ENCODE results near the gene DYSF.

The DYSF gene

GRCh38 chr2:71634567-71634966 is 181.2 kb downstream of the DYSF start:
- H3K4me1 ChIP-seq (ENCODE audit: control insufficient read depth, insufficient read depth, low read length) = no peaks in the 10 kb centered on the region
- H3K9me3 ChIP-seq (ENCODE audit: control insufficient read depth, insufficient read depth, low read depth, low read length) = no peaks in the 10 kb centered on the region
- ChIA-PET POLR2A (no interaction called here), CTCF (interaction anchor here (0.7 kb wide), 1 partner anchor 266 kb away, joined by 3 read pairs; no protein-coding TSS in a partner anchor)
- H3K27ac ChIP-seq (ENCODE audit: extremely low read depth, low read depth, low read length) = no peak overlapping the region
- no peak overlapping the region for H3K4me3 ChIP-seq (ENCODE audit: low read depth, low read length)
- no peaks in the 10 kb centered on the region for H3K36me3 ChIP-seq (ENCODE audit: control insufficient read depth in 2 of 2, insufficient read depth in 1 of 2, low read length in 2 of 2)
- TF ChIP-seq ZNF433 (tag by site-specific recombination; IDR thresholded peaks at IDR 0.05; ENCODE audit: low read depth) (no peak), ZNF114 (tag by site-specific recombination; IDR thresholded peaks at IDR 0.05) (no peak), ZNF138 (tag by site-specific recombination; IDR thresholded peaks at IDR 0.05; ENCODE audit: borderline replicate concordance) (no peak), PRDM10 (tag by site-specific recombination; IDR thresholded peaks at IDR 0.05) (no peak), ZNF239 (tag by site-specific recombination; IDR thresholded peaks at IDR 0.05) (no peak), ZNF398 (tag by site-specific recombination; IDR thresholded peaks at IDR 0.05) (no peak), ZNF394 (tag by site-specific recombination; IDR thresholded peaks at IDR 0.05; ENCODE audit: borderline replicate concordance) (no peak), ZFP3 (tag by site-specific recombination; IDR thresholded peaks at IDR 0.05; ENCODE audit: low read depth) (no peak), GLI4 (tag by site-specific recombination; IDR thresholded peaks at IDR 0.05) (no peak), ZNF610 (tag by site-specific recombination; IDR thresholded peaks at IDR 0.05; ENCODE audit: borderline replicate concordance) (no peak), ZBTB20 (tag by site-specific recombination; IDR thresholded peaks at IDR 0.05) (no peak), ZSCAN4 (tag by site-specific recombination; IDR thresholded peaks at IDR 0.05) (no peak), ZNF513 (tag by site-specific recombination; IDR thresholded peaks at IDR 0.05) (no peak), ZNF324 (tag by site-specific recombination; IDR thresholded peaks at IDR 0.05) (no peak), ZNF626 (tag by site-specific recombination; IDR thresholded peaks at IDR 0.05) (no peak), ZNF521 (tag by site-specific recombination; IDR thresholded peaks at IDR 0.05) (no peak), ZEB2 (tag by site-specific recombination; IDR thresholded peaks at IDR 0.05) (no peak), ZNF670 (tag by site-specific recombination; IDR thresholded peaks at IDR 0.05; ENCODE audit: low read depth) (no peak), ZNF311 (tag by site-specific recombination; IDR thresholded peaks at IDR 0.05; ENCODE audit: borderline replicate concordance) (no peak), KLF1 (tag by site-specific recombination; IDR thresholded peaks at IDR 0.05) (no peak)

Measured in HEK293 (cell line).